Measurements from ENCODE around the gene SFMBT2.
"Not testable (repeated sequence)": the region's sequence is repeated elsewhere in the genome, so short reads cannot be mapped to it uniquely, and the experiment has no call there.

SFMBT2 gene

GRCh38 chr10:7401156-7401555 lies 9.7 kb downstream of the SFMBT2 start:
- DNase-seq (ENCODE audit: low read depth), result no peak

- DNase-seq (ENCODE audit: low read depth), result no peak
These were observed 10.6 kb downstream of the SFMBT2 start for GRCh38 chr10:7400068-7400715.

- DNase-seq (ENCODE audit: low read depth), result no peak
These were observed 11.3 kb downstream of the SFMBT2 start for GRCh38 chr10:7399533-7399932.

DNA sequence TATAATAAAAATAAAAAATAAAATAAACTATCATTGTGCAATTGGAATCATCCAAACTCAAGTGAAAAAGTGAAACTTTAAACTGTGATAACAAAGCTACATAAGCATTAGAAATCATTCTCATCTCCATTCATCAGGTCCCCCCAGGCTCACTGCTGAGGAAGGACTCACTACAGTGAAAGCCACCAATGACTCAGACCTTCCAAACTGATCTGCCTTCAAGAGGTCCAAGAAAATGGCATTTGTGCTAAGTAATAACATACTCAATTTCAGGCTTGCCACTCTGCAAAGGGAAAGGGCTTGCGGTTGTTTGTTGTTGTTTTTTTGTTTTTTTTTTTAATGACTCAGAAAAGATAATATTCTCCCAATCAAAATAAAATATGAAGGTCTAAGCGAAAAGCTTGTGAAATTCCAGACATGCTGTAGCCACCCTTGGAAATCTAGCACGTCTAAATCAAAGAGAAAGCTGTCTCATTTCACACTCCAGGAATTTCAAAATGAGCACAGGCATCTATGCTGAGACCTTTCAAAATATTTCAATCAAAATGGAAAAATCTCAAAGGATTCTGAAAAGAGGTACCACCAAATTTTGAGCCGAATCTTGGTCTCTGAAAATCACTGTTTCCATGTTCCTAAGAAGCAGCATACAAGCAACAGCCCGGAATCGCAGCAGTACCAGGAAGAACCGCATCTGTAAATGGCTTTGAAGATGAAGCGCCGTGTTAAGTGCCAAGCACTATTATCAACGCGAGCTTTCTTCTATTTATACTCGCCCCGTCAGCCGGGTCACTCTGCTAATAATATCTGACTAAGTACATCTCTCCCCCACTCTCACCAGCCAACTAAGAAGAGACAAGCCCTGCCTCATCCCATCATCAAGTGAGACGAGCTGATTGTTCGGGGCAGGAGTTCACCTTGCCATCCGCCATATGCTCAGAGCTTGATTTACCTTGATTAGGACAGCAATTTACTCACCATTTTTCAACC lies 13.5 kb downstream of the SFMBT2 start:
- DNase-seq (ENCODE audit: low read depth), result no peak

GRCh38 chr10:7392301-7392700 lies 18.5 kb downstream of the SFMBT2 start:
- not testable (repeated sequence) for DNase-seq (ENCODE audit: low read depth)

GRCh38 chr10:7391748-7392147 lies 19.1 kb downstream of the SFMBT2 start:
- no peak for DNase-seq (ENCODE audit: low read depth)

GRCh38 chr10:7390689-7391110 lies 20.1 kb downstream of the SFMBT2 start:
- DNase-seq (ENCODE audit: low read depth), result not testable (repeated sequence)

GRCh38 chr10:7389844-7390243 lies 21.0 kb downstream of the SFMBT2 start:
- DNase-seq (ENCODE audit: low read depth), result no peak

DNA sequence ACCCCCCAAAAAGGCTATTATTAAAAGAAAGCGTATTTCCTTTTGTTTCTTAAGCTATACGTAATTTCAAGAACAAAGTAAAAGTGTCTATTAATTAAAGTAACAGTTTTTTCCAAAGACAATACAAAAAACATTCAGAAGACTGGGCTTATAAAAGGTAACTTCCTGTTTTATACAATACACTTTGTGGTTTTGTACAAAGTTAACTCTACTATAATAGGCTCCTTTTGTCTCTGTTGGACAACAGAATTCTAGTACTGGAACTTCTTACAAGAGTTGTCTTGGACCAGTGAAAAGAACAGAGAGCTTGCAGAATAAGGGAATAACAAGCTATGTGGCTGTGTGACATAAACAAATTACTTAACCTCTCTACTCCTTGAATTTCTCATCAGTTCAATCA lies 21.5 kb downstream of the SFMBT2 start:
- no peak for DNase-seq (ENCODE audit: low read depth)

DNA sequence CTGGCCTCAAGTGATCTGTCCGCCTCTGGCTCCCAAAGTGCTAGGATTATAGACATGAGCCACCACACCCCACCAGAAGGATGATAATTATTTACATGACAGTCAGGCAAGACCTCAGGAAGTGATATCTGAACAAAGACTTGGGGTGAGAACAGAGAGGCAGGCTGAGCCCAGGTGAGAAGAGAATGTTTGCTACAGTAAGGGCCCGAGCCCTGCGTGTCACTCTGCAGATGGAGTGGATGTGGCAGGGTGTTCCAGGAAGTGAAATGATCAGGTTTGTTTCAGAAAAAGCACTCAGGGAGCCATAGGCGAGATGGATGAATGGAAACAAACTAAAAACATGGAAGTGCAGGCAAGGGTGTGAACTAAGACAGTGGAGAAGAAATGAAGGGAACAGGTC lies 22.2 kb downstream of the SFMBT2 start:
- DNase-seq (ENCODE audit: low read depth), result no peak

GRCh38 chr10:7388149-7388548 lies 22.7 kb downstream of the SFMBT2 start:
- DNase-seq (ENCODE audit: low read depth), result not testable (repeated sequence)

DNA sequence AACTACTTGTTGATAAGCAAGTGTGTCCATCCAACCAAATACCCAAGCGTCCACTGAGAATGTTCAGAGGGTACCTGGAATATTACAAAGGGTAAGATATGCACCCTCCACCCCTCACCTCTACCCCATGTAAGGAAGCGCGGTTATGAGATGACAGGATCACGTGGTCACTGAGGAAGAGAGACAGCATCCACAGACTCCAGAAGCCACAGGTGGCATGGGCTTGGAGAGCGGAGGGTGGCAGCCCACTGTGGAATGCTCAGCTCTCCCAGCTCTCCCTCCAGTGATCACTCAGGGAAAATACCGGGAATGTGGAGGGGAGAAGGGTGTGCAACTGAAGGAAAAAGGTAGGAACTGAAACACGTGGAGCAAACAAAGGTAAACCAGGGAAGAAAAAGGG lies 25.7 kb downstream of the SFMBT2 start:
- no peak for DNase-seq (ENCODE audit: low read depth)

DNA sequence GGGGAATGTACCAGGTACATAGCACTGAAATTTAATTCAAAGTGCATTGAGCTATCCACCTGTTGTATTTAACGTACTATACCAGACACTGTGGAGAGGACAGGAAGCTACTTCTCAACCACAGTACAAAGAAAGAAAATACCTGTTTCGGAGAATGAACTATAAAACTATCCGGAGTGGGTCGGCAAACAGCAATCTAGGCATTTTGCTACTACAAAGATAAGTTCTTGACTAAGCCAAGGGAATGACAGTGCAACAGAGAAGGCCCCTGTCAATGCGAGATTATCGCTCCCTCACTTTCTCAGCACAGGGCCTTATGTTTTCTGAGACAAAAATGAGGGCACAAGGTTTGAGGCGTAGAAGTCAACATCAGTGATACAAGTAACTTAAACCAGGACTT lies 27.4 kb downstream of the SFMBT2 start:
- DNase-seq (ENCODE audit: low read depth), result no peak

DNA sequence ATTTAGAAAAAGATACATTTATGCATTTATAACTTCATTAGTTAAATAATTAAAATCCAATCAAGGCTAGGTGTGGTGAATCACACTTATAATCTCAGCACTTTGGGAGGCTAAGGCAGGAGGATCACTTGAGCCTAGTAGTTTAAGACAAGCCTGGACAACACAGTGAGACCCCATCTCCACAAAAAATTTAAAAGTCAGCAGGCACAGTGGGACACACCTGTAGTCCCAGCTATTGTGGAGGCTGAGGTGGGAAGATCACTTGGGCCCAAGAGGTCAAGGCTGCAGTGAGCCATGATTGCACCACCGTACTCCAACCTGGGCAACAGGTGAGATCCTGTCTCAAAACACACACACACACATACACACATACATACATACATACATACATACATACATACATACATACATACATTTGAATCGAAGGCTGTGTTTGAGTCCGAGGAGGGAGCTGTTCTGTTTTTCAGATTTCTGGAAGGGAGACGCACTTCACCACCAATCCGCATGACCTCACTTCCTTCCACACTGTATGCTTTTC lies 30.1 kb downstream of the SFMBT2 start:
- no peak for DNase-seq (ENCODE audit: low read depth)

GRCh38 chr10:7378602-7379403 lies 32.0 kb downstream of the SFMBT2 start:
- DNase-seq (ENCODE audit: low read depth), result no peak

- DNase-seq (ENCODE audit: low read depth), result no peak
These were observed 33.1 kb downstream of the SFMBT2 start for GRCh38 chr10:7377614-7378248.

DNA sequence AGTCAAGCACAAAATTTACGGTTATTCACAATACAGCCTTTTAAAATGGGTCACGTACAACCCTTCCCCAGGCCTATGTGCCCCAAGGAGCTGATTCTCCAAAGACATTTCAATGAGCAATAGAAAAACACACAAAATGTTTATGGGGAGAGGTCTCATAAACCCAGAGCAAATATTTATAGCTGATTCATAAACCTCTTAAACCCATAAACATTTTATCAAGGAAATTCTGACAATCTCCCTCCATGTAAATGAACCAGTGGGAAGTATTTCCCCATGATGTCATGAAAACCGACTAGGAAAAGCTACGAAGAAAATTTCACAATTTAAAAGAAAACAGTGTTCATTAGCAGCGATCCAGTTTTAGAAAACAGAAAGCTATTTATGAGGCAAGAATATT lies 36.0 kb downstream of the SFMBT2 start:
- peak; percentile 1 for DNase-seq (ENCODE audit: low read depth)

GRCh38 chr10:7373039-7373438 lies 37.8 kb downstream of the SFMBT2 start:
- DNase-seq (ENCODE audit: low read depth), result no peak

DNA sequence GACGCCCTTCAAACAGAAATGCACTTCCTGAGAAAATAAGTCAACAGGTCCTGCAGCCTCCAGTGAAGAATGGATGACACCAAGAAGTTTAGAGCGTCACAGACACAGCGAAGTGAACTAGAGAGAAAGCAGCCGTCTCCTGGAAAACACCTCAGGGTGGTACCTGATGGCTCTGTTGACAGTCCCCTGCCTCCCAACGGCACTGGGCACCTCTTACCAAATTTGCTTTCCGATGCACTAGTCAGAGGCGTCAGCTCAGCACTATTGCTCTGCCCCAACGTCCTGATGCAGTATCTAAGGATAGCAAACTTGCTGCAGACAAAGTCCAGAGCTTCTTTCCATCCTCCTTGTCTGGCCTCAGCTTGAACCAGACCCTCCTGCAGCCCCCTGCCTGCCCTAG lies 38.3 kb downstream of the SFMBT2 start:
- no peak for DNase-seq (ENCODE audit: low read depth)

DNA sequence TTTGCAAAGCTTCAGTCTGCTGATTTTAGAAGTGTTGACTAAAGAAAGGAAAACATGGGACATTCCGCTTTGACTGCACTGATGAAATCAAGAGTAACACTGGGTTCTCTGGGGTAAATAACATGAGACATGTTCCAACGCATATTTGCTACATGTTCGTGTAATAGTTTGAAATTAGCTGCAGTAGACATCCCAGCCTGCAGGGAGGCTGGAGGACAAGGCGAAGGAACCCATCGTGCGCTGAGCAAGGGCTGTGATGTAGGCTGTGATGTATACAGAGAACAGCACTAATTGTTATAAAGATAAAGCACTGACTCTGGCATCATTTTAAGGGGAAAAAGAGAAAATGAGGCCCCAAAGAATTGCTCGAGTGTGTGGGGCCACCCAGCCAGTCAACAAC lies 40.3 kb downstream of the SFMBT2 start:
- DNase-seq (ENCODE audit: low read depth), result no peak

GRCh38 chr10:7365027-7365745 lies 45.6 kb downstream of the SFMBT2 start:
- peak; percentile 21 for DNase-seq (ENCODE audit: low read depth)
